Inflammatory macrophage treated with lipopolysaccharide for 4 hours (primary cell): ENCODE results near the gene BICD2.
"Not testable (repeated sequence)": the region's sequence is repeated elsewhere in the genome, so short reads cannot be mapped to it uniquely, and the experiment has no call there.

ENCODE experiments used
- DNase-seq: peaks from one replicate; pipeline ENCODE4 v3.0.0-alpha.2; 2020

Gene BICD2

DNA sequence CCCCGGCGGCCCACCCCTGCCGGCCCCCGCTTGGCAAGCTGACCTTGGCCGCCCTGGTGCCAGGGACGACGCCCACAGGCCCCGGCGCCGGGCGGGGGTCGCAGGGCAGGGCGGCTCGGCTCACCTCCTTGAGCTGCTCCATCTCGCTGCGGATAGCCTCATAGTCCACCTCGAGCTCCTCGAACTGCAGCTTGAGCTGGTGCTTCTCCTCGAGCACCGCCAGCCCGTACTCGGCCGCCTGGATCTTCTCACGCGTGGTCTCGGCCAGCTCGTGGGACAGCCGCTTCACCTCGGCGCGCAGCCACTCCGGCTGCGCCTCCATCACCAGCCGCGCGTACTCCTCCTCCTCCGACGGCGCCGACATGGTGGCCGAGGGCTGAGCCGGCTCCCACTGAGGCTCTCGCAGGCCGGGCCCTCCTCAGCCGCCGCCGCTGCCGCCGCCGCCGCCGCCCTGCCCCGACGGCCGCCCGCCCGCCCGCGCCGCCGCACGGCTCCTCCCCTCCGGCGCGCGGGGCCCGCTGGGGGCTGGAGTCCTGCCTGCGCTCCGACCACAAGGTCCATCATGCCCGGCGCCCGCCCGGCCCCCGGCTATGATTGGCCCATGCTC lies at the start of gene BICD2:
TSS of gene BICD2 (minus strand) at position 453 of the 607 bp plus-strand sequence. CDS start at position 364, 89 bp downstream.
- DNase-seq = peak; percentile 96

GRCh38 chr9:92809629-92810326 lies 45.1 kb upstream of the BICD2 start:
- not testable (repeated sequence) for DNase-seq

DNA sequence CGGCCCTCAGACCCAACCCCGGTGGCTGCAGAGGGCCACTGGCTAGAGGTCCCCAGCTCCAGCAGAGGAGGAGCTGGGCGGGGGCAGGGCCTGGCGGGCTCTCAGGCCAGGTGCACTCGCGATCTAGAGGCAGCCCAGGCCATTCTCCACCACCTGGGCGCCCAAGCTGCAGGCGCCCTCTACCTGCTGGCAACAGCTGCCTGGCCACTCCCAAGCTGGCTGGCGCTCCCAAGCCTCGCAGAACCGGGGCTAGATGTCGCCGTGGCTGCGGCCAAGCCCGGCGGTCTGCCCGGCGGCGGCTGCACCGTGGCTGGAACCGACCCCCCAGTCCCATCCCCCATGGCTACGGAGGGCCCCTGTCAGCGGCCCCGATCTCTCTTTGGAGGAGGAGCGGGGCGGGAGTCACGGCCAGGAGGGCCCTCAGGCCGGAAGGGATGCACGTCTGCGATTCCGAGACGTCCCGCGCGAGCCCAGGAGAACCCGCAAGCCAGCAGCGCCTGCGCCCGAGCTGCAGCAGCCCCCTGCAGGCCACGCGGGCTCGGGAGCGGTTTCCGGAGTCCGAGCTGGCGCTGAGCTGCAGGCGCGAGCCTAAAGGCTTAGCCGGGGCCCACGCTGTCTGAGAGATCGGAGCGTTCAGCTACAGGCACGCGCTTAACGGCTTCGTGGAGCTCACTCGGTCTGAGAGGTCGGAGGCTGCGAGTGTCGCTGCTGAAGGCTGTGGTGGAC lies 44.3 kb upstream of the BICD2 start:
- peak; percentile 53 for DNase-seq

- no peak for DNase-seq
These were observed 43.4 kb upstream of the BICD2 start for GRCh38 chr9:92807757-92808725.

DNA sequence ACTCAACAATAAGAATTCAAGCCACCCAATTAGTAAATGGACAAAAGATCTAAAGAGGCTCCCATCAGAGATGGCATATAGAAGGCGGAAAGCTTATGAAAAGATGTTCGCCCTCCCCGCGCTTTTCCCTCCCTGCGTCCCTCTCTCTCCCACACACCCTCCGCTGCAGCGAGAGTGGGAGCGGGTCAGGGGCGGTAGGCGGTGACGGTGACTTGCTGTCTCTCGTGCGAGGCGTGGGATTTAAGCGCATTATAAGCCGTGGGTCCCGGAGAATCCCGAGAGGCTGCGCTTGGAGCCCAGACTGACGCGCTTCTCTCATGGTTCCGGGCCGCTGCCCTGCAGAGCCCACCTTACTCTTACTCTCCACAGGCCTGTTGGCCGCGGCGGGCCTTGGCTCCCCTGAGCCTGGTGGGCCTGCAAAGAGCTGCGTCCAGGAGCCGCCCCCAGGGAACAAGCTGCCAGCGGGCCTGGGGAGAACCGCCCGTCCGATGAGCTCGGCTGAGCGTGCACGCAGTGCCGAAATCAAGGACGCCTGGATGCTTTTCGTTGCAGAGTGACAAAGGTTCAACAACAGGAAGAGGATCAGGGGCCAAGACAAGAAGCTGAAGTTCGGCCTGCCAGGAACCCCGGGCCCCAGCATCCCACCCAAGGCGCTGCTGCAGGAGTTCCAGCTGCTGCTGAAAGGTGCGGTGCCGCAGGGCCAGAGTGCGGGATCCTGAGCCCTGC lies 42.6 kb upstream of the BICD2 start:
- DNase-seq = no peak

GRCh38 chr9:92804727-92805126 lies 40.1 kb upstream of the BICD2 start:
- no peak for DNase-seq

DNA sequence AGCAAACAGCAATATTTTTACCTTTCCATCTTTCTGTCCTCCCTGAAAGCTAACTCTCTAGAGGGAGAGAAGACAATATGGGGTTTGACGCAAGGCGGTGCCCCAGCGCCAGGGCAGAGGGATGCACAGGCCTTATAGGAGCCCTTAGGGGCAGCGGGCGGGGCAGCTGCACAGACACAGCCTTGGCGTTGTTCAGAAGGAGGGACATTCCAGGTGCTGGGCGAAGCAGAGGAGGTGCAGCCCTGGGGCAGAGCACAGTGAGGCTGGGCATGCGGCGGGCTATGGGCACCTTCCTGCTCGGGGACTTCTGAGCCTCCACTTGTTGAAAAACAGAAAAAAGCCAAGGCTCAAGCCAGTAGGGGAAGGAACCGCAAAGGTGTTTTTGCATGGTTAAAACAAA lies 33.7 kb upstream of the BICD2 start:
- no peak for DNase-seq

DNA sequence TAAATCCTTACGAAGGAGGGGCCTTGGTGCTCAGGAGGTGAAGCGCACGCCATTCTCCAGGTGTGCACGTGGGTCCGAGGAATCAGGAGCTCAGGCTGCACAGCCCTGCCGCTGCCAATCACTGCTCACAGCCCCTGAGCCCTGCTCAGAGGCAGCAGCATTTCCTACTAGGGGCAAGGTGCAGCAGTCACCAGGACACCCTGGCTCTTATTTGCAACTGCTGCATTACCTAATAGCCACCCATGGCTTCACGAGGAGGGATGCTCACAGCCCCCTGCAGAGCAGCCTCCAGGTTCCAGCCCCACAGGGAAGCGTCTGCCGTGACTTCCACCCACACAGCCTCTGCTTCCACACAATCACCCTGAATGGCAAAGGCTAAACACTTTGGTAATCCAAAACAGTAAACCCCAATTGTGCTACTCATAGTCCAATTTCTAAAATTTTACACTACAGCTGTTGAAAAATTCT lies 31.7 kb upstream of the BICD2 start:
- not testable (repeated sequence) for DNase-seq

DNA sequence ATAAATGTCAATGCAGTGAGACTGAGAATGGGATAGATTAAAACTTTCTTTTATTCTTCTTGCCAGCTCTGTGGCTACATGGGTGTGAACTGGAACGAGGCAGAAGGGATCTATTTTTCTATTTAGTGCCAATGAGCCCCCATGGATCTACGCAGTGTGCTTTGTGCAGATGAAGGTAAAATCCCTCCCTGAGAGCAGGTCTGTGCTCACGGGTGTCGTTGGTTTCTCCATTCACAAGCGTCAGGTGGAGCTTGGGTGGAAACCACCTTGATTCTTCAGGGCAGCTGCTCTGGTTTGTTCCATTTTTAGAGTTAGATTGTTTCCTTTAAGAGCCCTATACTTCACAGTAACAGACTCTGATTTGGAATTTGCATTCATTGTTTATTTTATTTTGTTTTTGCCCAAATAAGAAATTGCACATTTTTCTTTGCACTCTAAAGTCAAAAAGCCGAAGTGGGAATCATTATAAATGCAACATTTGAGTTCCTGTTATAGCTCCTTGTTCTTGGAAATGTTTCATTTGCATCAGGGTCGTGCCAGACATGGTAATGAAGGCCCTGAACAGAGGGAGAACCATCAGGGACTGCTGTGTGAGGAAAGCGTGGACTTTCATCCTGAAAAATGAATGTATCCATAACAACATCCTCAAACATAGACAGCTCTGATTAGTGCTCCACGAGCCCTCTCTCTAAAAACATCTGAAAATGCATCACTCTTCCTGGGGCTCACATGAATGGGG lies 31.1 kb upstream of the BICD2 start:
- DNase-seq = no peak

DNA sequence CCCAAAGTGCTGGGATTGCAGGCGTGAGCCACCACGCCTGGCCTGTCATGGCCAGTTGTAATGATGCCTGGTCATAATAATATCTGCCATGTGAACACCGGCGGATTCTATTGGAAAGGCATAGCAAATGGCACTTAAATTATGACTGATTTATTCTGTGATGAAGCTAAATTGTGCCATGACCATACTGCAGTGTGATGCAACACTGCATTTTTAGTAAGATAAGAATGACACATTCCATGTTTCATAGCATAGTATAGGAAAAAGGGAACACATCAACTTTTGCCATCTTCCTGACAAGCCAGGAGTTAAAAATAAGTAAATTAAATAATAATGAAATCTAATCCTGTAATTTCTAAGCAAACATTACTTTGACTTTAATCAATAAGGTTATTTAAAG lies 30.4 kb upstream of the BICD2 start:
- DNase-seq = no peak

DNA sequence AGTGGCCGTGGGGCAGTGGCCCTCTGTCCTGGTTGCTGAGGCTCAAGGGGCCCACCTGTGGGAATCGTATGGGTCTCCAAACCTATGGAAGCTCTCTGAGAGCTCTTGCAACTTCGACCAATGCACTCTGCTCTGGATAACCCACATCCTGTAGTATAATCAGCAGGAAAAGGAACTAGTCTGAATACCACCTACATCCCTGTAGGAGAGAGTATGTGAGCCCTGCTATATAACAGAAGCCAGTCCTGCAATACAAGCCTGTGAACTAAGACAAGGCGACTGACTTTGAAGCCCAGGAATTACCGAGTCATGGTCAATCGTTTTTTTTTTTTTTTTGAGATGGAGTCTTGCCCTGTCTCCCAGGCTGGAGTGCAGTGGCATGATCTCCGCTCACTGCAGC lies 29.8 kb upstream of the BICD2 start:
- no peak for DNase-seq

- peak; percentile 73 for DNase-seq
These were observed 26.2 kb upstream of the BICD2 start for GRCh38 chr9:92790542-92791527.

GRCh38 chr9:92786298-92786697 lies 21.7 kb upstream of the BICD2 start:
- no peak for DNase-seq

GRCh38 chr9:92781899-92782298 lies 17.3 kb upstream of the BICD2 start:
- DNase-seq = no peak

DNA sequence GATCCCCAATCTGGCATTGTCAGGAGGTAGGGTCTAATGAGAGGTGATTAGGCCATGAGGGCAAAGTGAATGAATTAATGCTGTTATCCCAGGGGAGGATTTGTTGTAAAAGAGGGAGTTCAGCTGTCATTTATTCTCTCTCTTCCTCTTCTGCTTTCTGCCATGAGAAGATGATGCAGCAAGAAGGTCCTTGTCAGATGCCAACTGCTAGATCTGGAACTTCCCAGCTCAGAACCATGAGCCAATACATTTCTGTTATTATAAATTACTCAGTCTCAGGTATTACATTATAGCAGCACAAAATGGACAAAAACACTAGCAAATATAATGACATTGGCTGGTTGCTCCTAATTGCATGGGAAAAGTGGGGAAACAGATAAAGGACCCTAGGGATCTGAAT lies 15.6 kb upstream of the BICD2 start:
- peak; percentile 61 for DNase-seq

DNA sequence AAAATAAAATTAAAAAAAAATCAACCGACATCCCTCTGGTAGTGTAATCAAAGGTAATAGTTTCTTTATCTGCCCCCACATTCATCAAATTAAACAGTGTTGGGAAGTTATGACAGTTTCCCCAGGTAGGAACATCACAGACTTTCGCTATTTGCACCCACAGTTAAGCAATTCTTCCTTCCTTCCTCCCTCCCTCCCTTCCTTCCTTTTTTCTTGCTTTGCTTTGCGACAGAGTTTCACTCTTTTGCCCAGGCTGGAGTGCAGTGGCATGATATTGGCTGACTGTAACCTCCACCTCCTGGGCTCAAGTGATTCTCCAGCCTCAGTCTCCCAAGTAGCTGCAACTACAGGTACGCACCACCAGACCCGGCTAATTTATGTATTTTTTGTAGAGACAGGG lies 10.8 kb upstream of the BICD2 start:
- DNase-seq = no peak

GRCh38 chr9:92774274-92774673 lies 9.6 kb upstream of the BICD2 start:
- no peak for DNase-seq

DNA sequence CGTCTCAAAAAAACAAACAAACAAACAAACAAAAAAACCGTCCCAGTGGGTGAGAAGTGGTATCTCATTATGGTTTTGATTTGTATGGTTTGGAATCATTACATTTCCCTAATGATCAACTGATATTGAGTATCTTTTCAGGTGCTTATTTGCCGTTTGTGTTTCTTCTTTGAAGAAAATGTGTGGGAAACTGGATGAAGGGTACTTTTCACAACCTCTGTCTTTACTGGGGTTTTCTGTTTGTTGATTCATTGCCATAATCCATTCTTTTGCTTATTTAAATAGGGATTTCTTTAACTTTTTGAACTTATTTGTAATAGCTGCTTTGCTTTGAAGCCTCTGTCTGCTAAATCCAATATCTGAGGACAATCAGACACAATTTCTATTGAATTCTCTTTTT lies 9.2 kb upstream of the BICD2 start:
- DNase-seq = no peak

GRCh38 chr9:92771309-92771708 lies 6.7 kb upstream of the BICD2 start:
- no peak for DNase-seq
